ENCODE measurements around the gene NRIP1. TPM values are rescaled to one million over a fixed set of nuclear protein-coding genes. Genes with fewer than 3 reads are reported as not detected.

Gene NRIP1, protein sequence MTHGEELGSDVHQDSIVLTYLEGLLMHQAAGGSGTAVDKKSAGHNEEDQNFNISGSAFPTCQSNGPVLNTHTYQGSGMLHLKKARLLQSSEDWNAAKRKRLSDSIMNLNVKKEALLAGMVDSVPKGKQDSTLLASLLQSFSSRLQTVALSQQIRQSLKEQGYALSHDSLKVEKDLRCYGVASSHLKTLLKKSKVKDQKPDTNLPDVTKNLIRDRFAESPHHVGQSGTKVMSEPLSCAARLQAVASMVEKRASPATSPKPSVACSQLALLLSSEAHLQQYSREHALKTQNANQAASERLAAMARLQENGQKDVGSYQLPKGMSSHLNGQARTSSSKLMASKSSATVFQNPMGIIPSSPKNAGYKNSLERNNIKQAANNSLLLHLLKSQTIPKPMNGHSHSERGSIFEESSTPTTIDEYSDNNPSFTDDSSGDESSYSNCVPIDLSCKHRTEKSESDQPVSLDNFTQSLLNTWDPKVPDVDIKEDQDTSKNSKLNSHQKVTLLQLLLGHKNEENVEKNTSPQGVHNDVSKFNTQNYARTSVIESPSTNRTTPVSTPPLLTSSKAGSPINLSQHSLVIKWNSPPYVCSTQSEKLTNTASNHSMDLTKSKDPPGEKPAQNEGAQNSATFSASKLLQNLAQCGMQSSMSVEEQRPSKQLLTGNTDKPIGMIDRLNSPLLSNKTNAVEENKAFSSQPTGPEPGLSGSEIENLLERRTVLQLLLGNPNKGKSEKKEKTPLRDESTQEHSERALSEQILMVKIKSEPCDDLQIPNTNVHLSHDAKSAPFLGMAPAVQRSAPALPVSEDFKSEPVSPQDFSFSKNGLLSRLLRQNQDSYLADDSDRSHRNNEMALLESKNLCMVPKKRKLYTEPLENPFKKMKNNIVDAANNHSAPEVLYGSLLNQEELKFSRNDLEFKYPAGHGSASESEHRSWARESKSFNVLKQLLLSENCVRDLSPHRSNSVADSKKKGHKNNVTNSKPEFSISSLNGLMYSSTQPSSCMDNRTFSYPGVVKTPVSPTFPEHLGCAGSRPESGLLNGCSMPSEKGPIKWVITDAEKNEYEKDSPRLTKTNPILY (N-terminal part only)
- 9.0 and 32.0 TPM in 2 replicates for total RNA-seq (2011; cell fraction: chromatin; rRNA removed; ENCODE audit: low replicate concordance)
- total RNA-seq (2011; cell fraction: nucleolus; rRNA removed) = 6.2 and 11.7 TPM in 2 replicates
- total RNA-seq (2011; cell fraction: nucleoplasm; rRNA removed) = 13.6 and 23.1 TPM in 2 replicates
- total RNA-seq (2014; rRNA removed) = 20.0 and 21.5 TPM in 2 replicates
- total RNA-seq (2014; rRNA removed; fragmentation: Illumina TruSeq; extraction: Trizol) = 42.8 and 51.2 TPM in 2 replicates
- 36.8 and 39.0 TPM in 2 replicates for total RNA-seq (2015; rRNA removed; fragmentation: Illumina TruSeq; extraction: Trizol)
- total RNA-seq (2021) = 31.8 and 38.7 TPM in 2 replicates
- polyA plus RNA-seq (2011; rRNA removed) = 16.2 and 17.1 TPM in 2 replicates
- 2.5 and 6.4 TPM in 2 replicates for polyA plus RNA-seq (2011; cell fraction: cytosol; rRNA removed)
- 8.3 and 13.4 TPM in 2 replicates for polyA plus RNA-seq (2011; cell fraction: nucleus; rRNA removed)
- polyA plus RNA-seq (2012) = 8.2 and 14.6 TPM in 2 replicates
- polyA plus RNA-seq (2014; fragmentation: Illumina TruSeq; extraction: Trizol) = 17.2 and 19.6 TPM in 2 replicates
- polyA plus RNA-seq (2014; fragmentation: Nextera tagmentation; extraction: Ambion mirVana) = 1 to 10 TPM; 4.3 to 6.3 TPM
- 9.8 and 10.9 TPM in 2 replicates for polyA plus RNA-seq (2014; rRNA removed)
- 75.5 and 131 TPM in 2 replicates for polyA minus RNA-seq (2011; rRNA and poly(A)+ RNA removed)
- 20.7 and 24.4 TPM in 2 replicates for polyA minus RNA-seq (2011; cell fraction: cytosol; rRNA and poly(A)+ RNA removed)
- polyA minus RNA-seq (2011; cell fraction: nucleus; rRNA and poly(A)+ RNA removed) = 15.5 and 40.9 TPM in 2 replicates
- percentile 93 among the genes with signal in this experiment for Bru-seq, nascent RNA
- BruChase-seq, experiment 1, labeled RNA remaining after a 2-hour chase = percentile 92 among the genes with signal in this experiment
- BruChase-seq, experiment 2, labeled RNA remaining after a 6-hour chase = percentile 92 among the genes with signal in this experiment
- long read RNA-seq, experiment 1, full-length matches to known transcripts = 22 of 55 reads
- long read RNA-seq, experiment 1, partial matches to known transcripts = 0 of 55 reads
- long read RNA-seq, experiment 1, other reads (novel, unspliced or antisense) = 33 of 55 reads
- long read RNA-seq, experiment 2, partial matches to known transcripts = 0 of 12 reads
- long read RNA-seq, experiment 2, other reads (novel, unspliced or antisense) = 12 of 12 reads
- long read RNA-seq, experiment 3, full-length matches to known transcripts = 4 of 7 reads
- long read RNA-seq, experiment 3, partial matches to known transcripts = 1 of 7 reads
- long read RNA-seq, experiment 3, other reads (novel, unspliced or antisense) = 2 of 7 reads

DNA sequence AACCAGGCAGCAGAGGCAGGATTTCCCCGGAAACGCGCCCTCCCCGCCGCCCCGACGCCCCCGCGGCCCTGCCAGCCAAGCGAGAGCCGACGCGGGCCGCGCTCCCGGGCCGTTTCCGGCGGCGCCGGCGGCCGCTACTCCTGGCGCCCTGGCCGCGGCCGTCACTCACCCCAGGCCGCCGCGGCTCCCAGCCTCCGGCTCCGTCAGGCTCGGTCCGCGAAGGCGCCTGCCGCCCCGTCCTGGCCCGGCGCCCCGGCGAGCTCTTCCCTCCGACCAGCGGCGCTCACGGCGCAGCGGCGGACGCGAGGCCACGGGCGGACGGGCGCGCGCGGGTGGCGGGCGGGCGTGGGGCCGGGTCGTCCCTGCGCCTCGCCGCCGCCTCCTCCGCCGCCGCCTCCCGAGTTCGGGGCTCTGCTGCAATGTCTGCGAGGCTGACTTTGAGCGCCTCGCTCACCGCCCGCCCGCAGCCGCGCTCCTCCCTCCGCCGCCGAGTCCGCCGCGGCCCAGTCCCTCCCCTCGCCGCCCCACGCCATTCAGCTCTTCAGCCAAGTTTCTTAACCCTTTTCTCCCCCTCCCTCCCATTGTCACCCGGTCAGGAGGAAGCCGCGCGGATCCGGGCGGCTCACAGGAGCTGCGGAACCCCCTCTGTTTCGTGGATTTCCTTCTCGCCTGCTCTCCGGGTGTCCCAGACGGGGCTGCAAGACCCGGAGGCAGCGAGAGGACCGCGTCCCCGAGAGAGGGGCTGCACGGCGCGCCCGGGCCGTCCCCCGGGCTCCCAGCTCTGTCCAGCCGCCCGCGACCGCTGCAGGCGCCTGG is at the start of gene NRIP1:
TSS of gene NRIP1 (minus strand) at position 425 of the 816 bp plus-strand sequence. CDS start 96,808 bp downstream, outside the sequence.
- Histone ChIP-seq H3K27ac (ENCODE audit: extremely low read depth, low read depth, low read length) (peak within 1 kb of the TSS; percentile 85), H4K20me1 (replicated peaks; ENCODE audit: control insufficient read depth, insufficient read depth, low read length) (no peaks in the 10 kb centered on the region), H2AFZ (ENCODE audit: low read depth, low read length) (peak within 1 kb of the TSS; percentile 80), H3K36me3 (ENCODE audit: control insufficient read depth, insufficient read depth, low read length) (no peaks in the 10 kb centered on the region), H3K9ac (ENCODE audit: insufficient read depth in 1 of 2, low read depth in 2 of 2, low read length in 2 of 2) (peak within 1 kb of the TSS; percentile 84 to 96), H3K4me2 (ENCODE audit: insufficient read depth, low read length) (peak within 1 kb of the TSS; percentile 89), H3K9me1 (ENCODE audit: control insufficient read depth, insufficient read depth, low read length) (no peaks in the 10 kb centered on the region), H3K4me3 (peak within 1 kb of the TSS; percentile 80), H3K27me3 (ENCODE audit: control insufficient read depth in 2 of 2, insufficient read depth in 2 of 2, low read length in 2 of 2) (no peaks in the 10 kb centered on the region), H3K4me1 (replicated peaks in 1 of 2; ENCODE audit: control insufficient read depth in 2 of 2, insufficient read depth in 2 of 2, low read length in 2 of 2) (peaks cover 12% of the 10 kb centered on the region in 2 experiments; a peak in 4 of 5 replicates), H3K79me2 (ENCODE audit: control insufficient read depth, insufficient read depth, low read length) (peaks cover 60% of the 10 kb centered on the region), H3K9me3 (replicated peaks; ENCODE audit: control insufficient read depth, insufficient read depth, low read depth, low read length) (no peaks in the 10 kb centered on the region)
- ATAC-seq = peak; percentile 81
- intact Hi-C loops (cut with micrococcal nuclease) = loop anchor here (5.0 kb wide), 3 partner anchors 202 to 537 kb away; no protein-coding TSS in a partner anchor
- ChIA-PET POLR2A (interaction anchor here (0.6 to 1.2 kb wide), 8 partner anchors 11 to 614 kb away, joined by 3 to 4 read pairs (median 3); no protein-coding TSS in a partner anchor), CTCF (ENCODE audit: low intra/inter-chr PET ratio) (no interaction called here)
- FAIRE-seq = no peak
- under 1% methylated on average over 30 of the region's 116 CpGs for WGBS (ENCODE audit: insufficient coverage, low coverage, missing lambda C conversion rate)
- in situ Hi-C loops (cut with MboI) = no loop called here
- DNase-seq (ENCODE audit: extremely low read depth in 1 of 4, low spot score in 3 of 4) = peak; percentile 77 to 91 (median 83)
- TSS peak; percentile 95 for BruUV-seq (replicated peaks)
- TF ChIP-seq TAF1 (IDR thresholded peaks at IDR 0.05; ENCODE audit: control insufficient read depth, extremely low read depth, insufficient read depth, low read length, severe bottlenecking) (peak; percentile 66), MAZ (CRISPR knock-in tag; conservative IDR thresholded peaks at IDR 0.05 in 1 of 2, IDR thresholded peaks at IDR 0.05 in 1 of 2) (peak; percentile 69 to 83), MYC (IDR thresholded peaks at IDR 0.05; ENCODE audit: low read depth, low read length) (peak; percentile 49; the same call in 1 of the 2 replicates), MYC (CRISPR knock-in tag; IDR thresholded peaks at IDR 0.05; ENCODE audit: borderline replicate concordance, low read depth) (no peak), POLR2G (IDR thresholded peaks at IDR 0.05; ENCODE audit: low read depth, low read length) (peak; percentile 88), VEZF1 (CRISPR knock-in tag; IDR thresholded peaks at IDR 0.05) (peak; percentile 88)
- TF ChIP-seq, protein P1, sequence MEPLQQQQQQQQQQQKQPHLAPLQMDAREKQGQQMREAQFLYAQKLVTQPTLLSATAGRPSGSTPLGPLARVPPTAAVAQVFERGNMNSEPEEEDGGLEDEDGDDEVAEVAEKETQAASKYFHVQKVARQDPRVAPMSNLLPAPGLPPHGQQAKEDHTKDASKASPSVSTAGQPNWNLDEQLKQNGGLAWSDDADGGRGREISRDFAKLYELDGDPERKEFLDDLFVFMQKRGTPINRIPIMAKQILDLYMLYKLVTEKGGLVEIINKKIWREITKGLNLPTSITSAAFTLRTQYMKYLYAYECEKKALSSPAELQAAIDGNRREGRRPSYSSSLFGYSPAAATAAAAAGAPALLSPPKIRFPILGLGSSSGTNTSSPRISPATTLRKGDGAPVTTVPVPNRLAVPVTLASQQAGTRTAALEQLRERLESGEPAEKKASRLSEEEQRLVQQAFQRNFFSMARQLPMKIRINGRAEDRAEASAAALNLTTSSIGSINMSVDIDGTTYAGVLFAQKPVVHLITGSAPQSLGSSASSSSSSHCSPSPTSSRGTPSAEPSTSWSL (CRISPR knock-in tag; IDR thresholded peaks at IDR 0.05; ENCODE audit: borderline replicate concordance) = no peak

Measured in K562 (cell line).